NOMO-1 treated with dmso at 0.1 percent for 144 hours (cell line): Measurements from ENCODE around the gene NRF1.

ENCODE experiments used
- DNase-seq: peaks from one replicate; lab custom pipeline; 2025; ENCODE audit not compliant: unreplicated experiment; lab: John Stamatoyannopoulos, UW

The NRF1 gene

GRCh38 chr7:129729511-129729910, 118.0 kb downstream of the NRF1 start:
- no peak for DNase-seq

- DNase-seq = no peak
These were observed 118.6 kb downstream of the NRF1 start for GRCh38 chr7:129730159-129730558.

GRCh38 chr7:129734400-129734799, 122.9 kb downstream of the NRF1 start:
- DNase-seq = no peak

- DNase-seq = no peak
These were observed 127.9 kb downstream of the NRF1 start for GRCh38 chr7:129739427-129739826.

DNA sequence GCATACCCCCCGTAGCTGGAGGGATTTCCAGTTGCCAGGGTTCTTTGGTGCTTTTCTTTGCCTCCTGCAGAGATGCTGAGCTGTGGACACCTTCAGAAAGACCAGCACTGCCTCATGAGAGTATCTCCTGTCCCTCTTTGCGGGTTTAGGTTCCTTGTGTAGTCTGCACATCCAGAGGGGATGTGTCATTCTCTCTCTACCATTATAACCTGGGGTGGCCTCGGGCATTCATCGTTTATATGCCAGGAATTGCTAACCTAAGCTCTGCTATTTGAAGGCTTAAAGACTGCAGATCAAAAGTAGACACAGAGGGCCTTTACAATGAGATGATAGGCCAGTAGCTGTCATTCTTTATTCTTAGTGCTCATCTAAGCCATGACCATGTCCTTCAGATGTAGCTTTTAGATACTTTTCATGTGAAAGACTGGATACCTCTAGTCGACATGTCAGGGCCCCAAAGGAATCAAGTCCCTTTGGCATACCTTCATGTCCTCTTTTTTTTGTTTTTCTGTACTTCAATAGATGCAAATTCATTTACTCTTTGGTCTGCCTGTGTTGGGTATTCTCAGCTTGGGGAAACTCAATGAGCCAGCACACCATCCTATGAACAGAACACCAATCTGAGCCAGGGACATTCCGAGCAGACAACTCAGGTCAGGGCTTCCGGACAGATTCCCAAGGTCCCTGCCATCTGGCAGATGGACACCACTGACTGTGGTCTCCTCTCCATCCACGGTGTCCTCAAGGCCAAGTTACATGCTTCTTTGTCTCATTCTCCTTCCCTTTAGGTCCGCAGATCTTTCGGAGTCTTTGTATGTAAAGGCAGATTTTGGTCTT, 129.3 kb downstream of the NRF1 start:
- no peak for DNase-seq

- DNase-seq = no peak
These were observed 130.3 kb downstream of the NRF1 start for GRCh38 chr7:129741743-129742213.

- DNase-seq = no peak
These were observed 130.7 kb downstream of the NRF1 start for GRCh38 chr7:129742256-129742655.

- DNase-seq = no peak
These were observed 135.5 kb downstream of the NRF1 start for GRCh38 chr7:129746857-129747529.

- DNase-seq = no peak
These were observed 137.0 kb downstream of the NRF1 start for GRCh38 chr7:129748356-129749109.

DNA sequence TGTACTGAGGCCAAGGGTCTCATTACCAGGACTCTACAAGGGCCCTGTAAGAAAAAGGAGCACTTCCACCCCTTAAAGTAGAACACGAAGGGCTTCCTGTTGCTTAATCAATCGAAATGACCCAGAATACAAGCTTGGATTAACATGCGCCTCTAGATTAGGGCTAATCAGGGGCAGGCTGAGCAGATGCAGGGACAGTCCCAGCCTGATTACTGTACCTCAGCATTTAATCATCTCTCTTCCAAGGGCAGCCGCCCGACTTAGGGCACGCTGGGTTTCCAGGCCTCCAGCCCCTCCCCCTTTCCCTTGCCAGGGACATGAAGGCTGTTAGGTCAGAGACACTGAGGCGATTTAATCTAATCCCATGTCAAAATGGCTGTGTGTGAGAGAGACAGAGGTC, 138.6 kb downstream of the NRF1 start:
- DNase-seq = no peak

DNA sequence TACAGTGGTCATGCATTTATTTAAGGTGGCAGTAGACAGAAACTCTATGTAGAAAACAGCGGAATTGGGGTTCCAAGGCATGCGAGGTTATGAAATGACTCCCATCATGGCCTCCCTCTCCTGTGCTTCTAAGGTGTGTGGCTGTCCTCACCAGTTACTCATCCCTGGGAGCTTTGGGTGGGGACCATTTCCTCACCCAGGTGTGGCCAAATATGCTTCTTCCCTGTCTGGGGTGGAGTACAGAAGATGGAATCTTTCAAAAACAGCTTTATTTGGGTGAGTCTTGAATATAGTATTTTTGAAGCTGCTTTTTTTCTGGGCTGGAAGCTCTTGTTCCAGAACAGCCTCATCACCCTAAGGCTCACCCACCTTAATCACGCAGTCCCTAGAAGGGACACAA, 139.0 kb downstream of the NRF1 start:
- no peak for DNase-seq

DNA sequence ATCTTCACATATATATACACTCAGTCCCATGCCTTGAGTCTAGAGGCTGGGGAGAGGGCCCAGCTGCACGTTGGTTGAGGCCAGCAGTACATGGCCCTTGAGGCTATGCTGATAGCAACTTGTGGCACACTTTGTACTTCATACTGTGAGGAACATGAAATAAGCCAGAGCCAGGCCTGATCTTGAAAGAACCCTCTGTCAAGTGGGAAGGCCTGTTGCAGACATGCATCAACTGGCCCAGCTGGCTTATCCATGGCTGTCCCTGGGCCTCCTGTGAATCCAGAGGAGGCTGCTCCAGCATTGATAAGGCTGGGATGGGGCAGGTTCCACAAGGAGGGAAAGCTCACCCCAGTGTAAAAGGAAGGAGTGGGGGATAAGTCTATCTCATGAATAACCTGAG, 140.4 kb downstream of the NRF1 start:
- DNase-seq = no peak

DNA sequence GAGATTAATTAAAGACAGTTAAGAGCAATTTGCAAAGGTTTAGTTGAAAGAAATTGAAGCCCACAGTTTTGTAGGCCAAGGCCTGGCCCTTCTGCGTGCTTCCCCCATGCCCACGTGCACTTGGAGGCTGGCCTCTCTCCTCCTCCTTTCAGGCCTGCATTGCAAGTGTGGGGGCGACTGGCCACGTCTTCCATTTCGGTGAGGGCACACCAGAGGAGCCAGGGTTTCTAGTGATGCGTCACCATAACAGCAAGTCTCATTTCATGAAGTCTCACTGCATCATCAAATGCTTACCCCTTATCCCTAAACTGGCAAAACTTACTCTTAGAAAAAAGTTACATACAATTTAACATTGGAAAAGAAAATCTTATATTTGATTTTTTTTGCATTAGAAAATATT, 141.2 kb downstream of the NRF1 start:
- no peak for DNase-seq

- DNase-seq = no peak
These were observed 142.9 kb downstream of the NRF1 start for GRCh38 chr7:129754406-129754805.

DNA sequence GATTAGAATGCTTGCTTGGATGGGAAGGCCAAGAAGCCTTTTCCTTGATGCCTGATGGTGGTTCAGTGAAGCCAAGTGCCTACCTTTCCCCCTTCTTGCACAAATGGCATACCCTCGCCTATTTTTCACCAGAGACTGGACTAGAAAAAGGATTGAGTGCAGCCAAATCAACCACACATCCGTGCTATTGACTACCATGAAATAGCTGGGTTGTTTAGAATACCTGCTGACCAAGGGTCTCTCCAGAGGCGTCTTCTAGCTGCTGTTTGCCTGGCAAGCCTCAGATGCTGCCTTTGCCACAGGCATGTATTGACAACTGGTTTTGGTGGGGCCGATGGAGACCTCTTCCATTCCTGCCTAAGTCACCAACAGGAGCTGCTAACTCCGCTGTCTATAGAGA, 146.5 kb downstream of the NRF1 start:
- no peak for DNase-seq

DNA sequence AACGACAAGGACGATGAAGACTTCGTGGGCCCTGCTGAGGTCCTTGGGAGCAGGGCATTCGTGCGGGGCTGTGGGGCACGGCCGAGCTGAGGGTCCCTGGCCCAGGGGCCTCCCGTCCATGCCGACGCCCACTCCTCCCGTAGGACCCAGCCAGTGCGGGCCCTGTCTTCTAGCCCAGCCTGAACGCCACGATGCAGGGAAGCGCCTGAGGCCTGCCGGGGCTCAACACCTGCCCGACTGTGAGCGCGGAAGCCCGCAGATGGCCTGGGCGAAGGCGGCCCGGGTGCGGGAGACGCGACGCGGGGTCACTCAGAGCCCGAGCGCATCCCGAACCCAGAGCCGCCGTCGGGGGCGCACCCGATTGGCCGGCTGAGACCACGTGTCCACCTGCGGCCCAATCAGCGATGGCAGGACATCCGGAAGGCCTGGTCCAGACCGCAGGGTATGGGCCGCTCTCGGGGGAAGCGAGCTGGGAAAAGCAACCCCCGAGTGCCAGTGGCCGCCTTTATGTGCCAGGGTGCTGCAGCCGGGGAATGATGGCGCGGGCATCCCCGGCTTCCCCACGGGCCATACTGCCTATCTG, 151.0 kb downstream of the NRF1 start:
- DNase-seq = no peak

DNA sequence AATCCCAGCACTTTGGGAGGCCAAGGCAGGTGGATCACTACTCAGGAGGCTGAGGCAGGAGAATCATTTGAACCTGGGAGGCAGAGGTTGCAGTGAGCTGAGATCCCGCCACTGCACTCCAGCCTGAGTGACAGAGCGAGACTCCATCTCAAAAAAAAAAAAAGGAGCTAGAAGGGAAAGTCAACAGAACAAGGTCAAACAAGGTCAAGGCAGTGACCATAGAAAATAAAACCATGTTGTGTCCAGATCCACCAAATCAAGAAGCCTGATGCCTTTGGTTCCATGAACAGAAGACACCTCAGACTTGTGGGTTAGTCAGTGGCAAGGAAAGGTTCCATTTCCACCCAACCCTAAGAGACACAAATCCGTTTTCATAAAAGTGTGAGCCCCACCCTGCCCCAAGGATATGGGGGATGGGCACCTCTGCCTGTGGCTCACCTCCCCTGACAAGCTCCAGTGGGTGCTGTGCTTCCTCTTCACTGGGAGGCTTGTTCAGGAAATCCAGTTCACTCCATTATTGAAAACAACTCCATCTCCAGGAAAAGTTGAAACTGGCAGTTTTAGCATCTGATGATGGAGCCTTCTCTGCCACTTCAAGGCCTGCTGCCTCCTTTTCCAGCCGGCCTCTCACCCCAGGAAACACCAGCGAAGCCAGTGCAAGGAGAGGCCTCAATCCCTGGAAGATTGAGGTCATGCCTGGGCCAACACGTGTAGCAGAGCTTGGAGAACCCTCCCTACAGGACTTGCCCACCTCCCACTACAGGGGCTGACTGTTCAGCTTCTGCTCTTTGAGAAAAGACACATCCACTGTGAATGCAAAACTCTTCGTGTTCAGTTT, 152.9 kb downstream of the NRF1 start:
- DNase-seq = no peak

DNA sequence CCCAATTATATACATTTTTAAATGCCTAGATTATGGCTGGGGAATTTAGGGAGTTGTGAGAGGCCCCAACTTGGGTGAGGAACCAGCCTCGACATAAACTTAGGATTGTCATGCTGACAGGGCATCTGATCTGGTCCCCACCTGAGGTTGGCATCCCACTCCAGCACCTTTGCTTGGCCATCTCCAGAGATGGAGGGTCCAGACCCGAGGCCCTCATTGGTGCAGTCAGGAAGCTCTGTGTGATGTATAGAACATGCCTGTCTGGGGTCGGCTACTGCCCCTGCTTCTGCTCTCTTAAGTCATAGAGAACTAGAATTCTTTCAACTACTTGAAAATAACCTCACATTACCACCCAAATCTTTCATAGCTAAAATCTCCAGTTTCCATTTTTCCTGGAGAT, 153.8 kb downstream of the NRF1 start:
- no peak for DNase-seq

- DNase-seq = no peak
These were observed 155.8 kb downstream of the NRF1 start for GRCh38 chr7:129767120-129768015.
